ENCODE results near the gene EPAS1.
A peak's percentile ranks its signal among the peaks of the same experiment; 100 is the strongest.

EPAS1 gene

DNA sequence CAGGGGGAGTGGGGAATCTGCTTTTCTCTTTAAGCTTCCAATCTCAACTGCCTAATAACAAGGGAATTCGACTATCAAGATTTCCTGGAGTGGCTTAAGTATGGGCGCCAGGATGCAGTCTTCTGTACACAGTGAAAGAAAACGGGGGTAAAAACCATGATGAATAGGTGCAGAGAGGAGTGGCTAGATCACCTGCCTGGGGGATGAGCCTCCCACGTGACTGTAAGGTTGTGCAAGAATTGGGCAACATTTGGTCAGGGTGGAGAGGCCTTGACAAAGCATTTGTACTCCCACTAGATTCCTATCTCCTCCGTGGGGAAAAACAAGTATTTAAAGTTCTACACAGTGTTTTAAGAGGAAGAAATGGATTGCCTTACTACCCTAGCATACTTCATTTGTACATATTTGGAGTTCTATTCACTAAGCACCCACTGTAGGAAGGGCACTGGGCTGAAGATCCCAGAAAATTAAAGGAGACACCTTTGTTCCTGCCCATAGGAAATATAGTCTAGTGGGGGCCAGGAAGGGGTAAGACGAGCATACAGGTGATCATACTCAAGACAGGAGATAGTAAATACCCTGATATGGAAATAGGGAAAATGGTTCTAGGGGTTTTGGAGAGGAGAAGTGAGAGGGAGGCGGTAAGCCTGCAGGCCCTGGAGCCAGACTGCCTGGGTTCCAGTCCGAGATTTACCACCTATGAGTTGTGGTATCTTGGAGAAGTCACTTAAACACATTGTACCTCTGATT, 29.2 kb downstream of the EPAS1 start:
- no peak for DNase-seq

DNA sequence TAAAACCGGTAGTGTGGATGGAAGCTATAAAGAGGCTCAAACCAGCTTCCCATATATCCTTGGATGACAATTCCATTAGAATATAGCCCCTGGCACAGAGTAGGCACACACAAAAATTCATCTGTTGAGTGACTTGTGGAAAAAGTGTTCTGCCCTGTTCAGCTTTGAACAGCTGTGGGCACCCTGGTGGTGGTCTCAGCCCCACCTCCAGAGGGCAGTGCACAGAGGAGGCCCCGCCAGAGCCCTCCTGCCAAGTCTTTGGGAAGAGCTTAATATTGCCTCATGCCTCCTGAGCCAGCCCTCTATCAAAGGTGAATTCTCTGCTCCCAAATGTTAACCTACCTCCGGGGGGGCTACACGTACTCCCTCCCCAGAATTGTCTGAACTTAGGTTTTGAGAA, 30.4 kb downstream of the EPAS1 start:
- no peak for DNase-seq

DNA sequence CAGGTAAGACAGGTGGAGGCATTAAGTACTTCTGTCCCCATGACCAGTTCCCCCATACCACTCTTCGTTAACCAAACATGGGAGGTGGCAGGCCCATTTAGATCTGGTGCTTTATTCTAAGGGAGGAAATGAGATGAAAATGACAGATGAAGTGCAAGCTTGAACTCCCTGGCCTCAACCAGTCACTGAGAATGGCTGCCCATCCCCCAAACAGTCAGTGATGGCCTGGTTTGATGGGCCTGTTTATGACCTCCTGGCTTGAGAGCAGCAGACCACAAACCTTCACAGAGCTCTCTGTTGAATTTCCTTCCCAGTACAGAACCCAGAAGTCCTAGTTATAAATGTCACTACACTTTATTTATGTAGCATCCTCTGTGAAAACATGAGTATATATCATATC, 31.1 kb downstream of the EPAS1 start:
- DNase-seq: no peak

DNA sequence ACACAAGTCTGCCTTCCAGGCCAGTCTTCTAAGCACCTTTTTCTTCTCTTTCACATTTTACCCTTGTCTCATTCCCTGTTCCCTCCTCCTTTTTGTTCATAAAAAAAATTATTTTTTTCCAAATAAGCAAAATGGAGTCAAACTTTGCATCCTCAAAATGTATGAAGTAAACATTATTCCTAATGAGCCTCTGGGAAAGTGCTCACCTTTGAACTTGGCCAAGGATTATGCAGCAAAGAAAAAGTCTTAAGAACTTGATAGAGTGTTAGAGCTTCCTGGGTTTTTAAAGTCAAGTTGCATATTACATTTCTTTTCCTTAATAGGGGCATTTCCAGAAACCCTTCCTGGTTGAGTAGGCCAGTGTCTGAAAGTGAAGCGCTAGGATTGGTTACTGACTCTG, 31.6 kb downstream of the EPAS1 start:
- no peak for DNase-seq

DNA sequence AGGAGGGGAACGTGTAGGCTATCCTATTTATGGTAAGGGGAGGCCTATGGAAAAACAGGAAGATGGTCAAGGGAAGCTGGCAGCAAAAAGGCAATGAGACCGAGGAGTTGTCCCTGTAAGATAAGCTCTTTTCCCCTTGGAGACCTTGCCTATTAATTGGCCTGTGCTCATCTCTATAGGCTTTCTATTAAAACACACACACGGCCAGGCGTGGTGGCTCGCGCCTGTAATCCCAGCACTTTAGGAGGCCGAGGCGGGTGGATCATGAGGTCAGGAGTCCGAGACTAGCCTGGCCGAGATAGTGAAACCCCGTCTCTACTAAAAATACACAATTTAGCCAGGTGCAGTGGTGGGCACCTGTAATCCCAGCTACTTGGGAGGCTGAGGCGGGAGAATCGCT, 32.1 kb downstream of the EPAS1 start:
- DNase-seq: no peak

DNA sequence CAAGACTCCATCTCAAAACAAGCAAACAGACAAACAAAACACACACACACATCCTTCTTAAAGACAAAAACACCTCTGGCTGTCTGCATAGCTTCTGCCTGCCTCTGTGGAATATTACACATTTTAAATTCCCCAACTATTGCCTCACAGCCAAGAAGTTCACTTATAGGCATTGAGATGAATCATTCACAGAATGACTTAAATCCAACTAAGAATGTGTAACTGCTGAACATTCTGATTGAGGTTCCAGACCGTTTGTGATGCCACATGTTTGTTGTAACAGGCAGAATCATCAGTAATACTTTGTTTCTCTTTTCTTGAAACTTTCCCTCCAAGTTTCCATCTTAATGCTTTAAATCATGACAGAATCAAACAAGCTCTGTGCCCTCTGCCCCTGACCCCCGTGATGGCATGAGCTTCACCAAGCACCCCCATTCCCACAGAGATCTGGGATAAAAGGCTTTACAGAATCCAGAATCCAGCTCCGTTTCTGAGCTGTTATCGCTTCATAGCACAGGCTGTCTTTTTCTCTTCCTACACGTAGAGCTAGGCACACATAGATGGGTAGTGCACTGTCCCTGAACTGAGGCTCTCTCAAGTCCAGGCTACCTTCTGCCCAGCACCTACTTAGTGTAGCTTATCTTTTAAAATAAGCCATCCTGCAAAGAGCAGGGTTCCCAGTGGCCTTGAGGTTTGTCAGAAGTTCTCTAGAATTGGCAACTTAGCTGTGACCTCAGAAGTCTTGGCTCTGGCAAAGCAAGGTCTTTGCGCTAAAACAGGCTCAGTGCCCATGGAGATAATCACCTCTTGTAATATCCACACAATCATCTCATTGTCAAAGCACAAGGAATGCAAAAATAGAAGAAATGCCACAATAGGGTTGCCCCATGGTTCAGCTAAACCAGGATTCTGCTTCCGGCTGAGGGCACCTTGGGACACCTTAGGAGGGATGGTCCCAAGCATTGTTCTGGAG, 32.9 kb downstream of the EPAS1 start:
- DNase-seq: no peak

DNA sequence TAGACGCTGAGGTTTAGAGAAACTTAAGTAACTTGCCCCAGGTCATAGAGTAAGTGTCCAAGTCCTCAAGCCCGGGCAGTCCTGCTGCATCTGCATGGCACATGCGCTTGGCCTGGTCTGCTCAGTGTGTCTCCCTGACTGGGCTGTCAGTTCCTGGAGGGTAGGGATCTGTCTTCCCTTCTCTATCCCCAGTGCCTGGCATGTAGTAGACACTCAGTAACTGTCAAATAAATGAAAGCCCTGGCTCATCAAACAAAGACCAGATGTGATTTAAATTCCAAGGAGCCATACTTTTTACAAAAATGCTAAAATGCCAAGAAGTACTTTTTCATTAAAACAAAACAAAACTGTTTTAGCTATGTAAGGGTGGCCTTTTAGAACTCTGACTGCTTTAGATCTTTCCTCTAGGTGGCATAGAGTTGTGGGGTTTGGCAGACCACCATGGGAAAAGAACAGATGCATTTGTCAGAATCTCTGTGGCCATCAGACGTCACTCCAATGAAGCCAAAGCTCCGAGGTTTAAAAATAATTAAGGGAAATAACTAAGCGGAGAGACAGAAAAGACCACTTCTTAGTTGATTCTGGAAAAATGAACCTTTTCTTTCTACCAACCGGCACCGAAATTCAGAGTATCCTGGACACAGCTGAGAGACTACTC, 34.0 kb downstream of the EPAS1 start:
- no peak for DNase-seq

DNA sequence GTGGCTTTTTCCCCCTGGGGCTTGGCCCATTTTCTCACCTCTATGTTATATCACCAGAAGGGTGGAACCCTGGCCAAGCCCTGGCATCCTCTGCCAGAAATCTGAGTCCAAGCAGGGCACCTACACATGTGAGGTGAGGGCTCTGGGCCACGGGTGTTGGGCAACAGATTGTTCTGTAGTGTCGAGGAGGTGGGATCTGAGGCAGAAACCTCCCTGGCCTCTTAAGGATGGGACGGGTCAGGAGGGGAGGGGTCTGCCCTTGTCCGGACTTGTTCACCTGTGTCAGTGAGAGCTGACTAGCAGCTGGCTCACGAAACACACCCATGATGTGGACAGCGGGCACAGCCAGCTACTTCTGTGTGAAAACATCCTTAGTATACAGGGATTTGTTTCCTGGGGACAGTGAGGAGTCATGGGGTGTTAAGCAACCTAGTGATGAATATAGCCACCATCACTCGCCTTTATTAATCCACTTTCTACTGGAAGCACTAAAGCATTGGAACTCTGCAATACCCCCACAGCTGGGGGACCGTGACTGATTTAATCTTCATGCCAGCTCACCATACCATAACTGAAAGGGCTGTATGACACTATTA, 35.6 kb downstream of the EPAS1 start:
- no peak for DNase-seq

DNA sequence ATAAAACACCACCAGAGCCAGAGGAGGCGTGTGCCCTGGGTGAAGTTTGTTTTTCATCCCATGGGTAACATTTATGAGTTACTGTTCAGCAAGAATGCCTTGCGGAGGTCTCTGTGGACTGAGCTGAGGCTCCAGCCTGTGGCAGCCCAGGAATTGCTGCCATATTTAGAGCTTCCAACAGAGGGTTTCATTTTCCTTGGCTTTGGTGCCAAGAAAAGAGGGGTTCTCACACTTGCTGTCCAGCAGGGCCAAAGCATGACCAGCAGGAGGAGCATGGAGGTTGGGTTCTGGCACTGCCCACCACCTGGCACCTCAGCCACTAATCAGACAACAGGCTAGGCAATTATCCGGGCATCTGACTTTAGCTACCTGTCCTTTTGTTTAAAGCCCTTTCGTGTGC, 36.7 kb downstream of the EPAS1 start:
- DNase-seq: no peak

DNA sequence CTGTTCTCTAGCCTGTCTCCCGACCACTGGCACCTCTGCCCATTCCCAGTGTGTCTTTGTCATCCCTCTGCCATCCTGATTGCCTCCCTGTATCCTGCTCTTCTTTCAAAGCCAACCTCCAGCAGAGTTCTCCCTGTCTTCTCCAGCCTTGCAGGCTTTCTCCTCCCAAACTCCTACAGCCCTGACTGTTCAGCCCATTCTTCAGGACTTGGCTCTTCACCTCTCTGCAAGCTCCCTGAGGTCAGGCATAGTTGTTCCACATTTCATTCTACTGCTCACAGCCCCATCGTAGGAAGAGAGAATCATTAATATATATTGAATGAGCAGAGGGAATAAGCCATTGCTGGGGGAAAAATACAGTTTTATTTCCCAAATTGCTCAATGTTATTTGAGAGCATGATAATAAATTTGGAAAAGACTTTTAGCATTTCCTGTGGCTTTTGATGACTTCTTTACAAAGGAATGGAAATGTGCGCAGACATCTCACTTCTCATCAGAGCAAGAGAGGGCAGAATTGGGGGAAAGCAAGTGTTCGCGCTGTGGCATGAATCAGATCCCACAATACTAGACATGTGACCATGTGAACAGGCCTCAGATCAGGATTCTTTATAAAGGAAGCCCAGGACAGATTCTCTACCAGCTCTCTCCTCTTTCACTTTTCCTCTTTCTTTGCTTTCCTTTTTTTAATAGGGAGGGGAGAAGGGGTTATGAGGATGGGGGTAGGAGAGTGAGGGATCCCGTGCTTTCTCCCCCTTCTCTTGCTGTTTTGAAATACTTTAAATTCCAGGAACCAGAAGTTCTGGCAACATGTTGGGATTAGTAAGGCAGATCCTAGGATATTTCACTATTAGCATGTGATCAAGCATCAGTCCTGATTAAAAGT, 37.4 kb downstream of the EPAS1 start:
- no peak for DNase-seq

DNA sequence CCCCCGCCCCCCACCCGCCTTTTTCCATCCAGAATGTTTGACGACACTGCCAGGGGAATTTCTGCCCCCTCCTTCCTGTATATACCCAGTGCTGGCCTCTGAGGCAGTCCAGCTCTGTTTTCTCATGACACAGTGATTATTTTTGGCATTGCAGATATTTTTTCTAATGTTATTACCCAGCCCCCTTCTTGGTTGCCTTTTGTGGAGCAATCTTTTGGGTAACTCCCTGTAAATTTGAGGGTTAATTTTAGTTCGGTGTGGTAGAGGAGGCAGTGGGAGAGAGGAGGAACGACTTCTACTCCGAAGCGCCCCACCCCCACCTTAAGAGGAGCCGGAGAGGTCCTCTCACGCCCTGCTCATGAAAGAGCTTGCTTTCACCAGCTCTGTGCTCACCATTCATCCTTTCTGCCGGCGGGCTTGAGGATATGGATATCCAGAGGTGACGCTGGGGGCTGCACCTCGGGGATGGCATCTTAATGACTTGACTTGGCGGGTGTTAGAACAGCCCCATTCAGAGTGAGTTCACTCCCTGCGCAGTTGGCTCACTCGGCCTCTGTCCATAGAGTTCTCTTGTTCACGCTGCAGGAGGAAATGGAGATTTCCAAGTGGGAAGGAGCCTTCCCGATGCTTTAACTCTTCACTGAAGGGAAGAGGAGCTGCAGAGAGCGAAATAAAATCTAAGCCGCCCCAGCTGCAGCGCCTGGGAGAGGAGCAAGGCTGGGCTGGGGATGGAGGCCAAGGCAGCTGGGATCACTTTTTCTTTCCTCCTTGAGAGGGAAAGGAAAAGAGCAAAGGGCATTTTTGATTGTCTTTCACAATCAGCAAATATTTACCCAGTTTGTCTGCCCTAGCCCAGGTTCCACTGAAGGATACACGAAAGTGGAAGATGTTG, 38.4 kb downstream of the EPAS1 start:
- no peak for DNase-seq

DNA sequence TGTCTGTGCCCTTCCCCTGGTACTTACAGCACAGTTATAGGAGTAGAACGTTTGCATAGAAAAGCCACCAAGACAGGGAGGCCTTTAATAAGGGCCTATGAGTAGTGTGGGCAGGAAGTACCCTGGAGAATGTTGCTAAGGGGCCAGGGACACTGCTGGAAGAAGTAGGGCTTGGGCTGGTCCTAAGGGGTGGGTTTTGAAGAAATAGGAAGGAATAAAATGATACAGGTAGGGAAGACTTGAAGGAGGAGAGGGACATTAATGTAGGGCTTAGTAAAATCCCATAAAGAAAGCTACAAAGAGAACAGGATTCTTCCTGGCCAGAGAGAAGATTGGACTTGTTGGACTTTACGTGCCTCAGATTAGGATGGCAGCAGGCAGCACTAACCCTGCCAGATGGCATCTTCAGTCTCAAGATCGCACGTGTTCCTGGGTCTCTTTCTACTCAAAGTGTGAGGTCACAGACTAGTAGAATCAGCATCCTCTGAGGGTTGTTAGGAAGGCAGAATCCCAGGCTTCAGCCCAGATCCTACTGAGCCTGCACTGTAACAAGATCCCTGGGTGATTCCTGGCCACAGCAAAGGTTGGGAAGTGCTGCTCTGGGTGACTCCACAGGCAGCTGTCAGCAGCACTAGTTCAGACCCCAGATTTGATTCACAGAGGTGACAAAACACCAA, 39.2 kb downstream of the EPAS1 start:
- DNase-seq: peak; percentile 1

DNA sequence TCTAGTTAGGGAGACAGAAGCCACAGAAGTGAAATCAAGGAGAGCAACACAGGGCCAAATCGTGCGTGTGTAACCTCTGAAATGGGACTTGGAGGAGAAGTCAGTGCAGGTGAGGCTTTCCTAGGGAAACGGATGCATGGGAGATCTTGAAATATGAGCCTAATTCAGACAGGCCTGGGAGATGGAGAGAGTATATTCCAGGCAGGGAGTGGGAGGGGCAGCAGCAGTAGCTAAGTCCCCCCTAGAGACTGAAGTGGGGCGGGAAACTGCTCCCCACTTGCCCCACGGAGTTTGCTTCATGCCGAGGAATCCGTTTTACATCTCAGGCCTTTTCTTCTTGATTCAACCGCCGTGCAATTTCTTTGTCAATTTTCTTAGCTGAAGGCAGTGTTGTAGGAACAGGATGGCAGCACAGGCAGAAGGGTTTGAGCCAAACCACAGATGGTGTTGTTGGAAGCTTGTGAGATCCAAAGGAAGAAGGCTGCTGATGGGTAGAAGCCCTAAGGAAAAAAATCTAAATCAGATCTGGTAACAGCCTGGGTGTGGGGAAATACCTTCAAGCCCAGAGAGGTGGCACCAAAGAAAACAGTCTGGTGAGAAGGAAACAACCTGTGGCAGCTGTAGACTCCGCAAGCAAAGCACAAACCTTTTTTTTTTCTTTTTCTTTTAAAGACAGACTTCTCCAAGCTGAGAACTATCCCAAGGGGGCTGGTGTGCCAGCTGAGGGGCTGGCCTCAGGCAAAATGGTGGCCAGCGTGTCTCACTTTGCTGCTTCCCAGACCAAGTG, 40.2 kb downstream of the EPAS1 start:
- DNase-seq: no peak

DNA sequence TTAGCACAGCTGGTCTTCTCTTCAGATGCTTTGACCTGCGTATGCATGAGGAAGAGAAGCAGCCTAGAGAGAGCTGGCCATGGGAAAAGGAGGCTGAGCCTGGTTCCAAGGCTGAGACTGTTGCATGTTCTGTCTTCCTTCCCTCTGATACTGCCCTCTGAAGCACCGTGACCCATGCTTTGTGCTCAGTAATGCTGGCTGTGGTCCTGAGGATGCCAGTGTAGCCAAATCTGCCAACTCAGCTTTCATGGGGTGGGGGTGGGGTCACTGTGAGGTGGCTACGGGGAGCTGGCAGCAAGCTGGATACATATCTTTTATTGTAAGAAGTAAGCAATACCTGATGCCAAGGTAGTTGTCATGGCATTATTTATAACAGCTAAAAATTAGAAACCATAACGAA, 41.5 kb downstream of the EPAS1 start:
- DNase-seq: no peak

DNA sequence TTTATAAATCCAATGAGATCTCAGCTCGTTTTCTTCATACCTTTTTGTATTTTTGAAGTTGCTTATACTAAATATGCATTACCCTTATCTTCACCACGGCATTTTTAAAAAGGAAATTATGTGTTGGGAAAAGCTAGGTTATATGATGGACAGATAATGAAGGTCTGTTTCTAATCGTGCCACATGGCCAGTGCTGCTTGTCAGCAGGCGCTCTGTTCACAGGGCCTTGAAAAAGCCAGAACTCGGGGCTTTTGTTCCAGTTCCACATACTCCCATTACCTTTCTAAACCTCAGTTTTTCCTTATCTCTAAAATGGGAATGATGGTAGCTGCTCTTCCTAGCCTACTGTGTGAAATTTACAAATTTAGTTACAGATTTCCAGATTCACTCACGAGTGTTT, 42.0 kb downstream of the EPAS1 start:
- DNase-seq: no peak

DNA sequence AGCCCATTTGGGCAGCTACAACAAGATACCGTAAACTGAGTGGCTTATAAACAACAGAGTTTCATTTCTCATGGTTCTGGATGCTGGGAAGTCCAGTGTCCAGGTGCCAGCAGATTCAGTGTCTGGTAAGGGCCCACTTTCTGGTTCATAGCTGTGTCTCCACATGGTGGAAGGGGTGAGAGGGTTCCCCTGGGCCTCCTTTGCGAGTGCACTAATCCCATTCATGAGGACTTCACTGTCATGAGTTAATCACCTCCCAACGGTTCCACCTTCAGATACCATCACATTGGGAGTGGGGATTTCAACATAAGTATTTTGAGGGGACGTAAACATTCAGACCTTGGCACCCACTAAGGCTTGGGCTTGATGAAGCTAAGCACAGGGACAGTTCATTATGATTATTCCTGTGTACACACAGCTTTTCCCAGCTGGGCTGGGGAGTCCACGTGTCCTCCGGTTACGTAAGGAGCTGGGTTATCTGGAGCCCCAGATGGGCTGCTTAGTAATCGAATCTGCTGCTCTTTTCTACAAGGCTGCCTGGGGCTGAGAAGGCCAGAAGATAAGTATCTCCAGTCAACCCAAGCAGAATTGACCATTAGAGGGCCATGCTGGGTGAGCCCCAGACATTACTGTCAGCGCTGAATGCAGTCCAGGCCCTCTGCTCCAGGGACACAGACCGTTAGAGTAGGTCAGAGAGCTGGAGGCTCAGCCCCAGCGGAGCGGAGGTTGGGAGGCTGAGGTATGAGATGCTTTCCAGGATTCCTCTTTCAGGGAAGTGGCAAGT, 42.7 kb downstream of the EPAS1 start:
- no peak for DNase-seq

DNA sequence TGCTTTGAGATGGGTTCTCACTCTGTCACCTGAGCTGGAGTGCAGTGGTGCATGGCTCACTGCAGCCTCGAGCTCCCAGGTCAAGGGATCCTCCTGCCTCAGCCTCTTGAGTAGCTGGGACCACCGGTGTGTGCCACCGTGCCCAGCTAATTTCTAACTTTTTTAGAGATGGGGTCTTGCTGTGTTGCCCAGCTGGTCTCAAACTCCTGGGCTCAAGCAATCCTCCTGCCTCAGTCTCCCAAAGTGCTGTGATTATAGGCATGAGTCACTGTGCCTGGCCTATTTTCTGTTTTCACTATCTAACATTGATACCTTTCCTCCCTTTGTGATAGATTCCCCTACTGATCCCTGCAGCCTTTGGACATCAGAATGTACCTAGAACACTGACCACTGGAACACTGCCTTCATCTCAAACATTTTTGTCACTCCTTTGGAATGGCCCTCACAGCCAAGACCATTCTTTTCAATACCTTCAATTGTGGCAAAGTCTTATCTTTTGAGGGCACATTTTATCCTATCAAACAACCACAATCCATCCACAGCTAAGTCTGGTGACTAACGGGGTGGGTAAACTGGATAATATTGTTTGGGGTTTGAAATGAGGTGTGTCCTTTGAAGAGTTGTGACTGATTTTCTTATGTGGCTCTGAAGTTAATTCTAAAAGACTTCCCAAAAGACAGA, 43.7 kb downstream of the EPAS1 start:
- DNase-seq: no peak

All from NCI-H1694 treated with DMSO at 0.1 percent for 48 hours (cell line).